SJCRH30 (cell line): ENCODE measurements around the gene RFNG. TPM values are rescaled to one million over a fixed set of nuclear protein-coding genes. Genes with fewer than 3 reads are reported as not detected.

ENCODE experiments used
- DNase-seq, 2 experiments: peaks; one replicate each; pipeline ENCODE4 v3.0.0-alpha.2; 2015 to 2020
- H3K27ac ChIP-seq: fragments of 250-450 bp; sonication (Bioruptor Pico); 2 replicates; pipeline ENCODE4 v1.5.1; 2020; ENCODE audit warnings: mild to moderate bottlenecking, moderate library complexity
- H3K27me3 ChIP-seq: fragments of 250-450 bp; sonication (Bioruptor Pico); 2 replicates; pipeline ENCODE4 v1.5.1; 2020; ENCODE audit warnings: mild to moderate bottlenecking, moderate library complexity
- H3K36me3 ChIP-seq: fragments of 250-450 bp; sonication (Bioruptor Pico); 2 replicates; pipeline ENCODE4 v1.5.1; 2020; ENCODE audit warnings: mild to moderate bottlenecking, moderate library complexity
- H3K4me1 ChIP-seq: fragments of 250-450 bp; sonication (Bioruptor Pico); 2 replicates; pipeline ENCODE4 v1.5.1; 2020; ENCODE audit warnings: mild to moderate bottlenecking, moderate library complexity
- H3K4me3 ChIP-seq: fragments of 250-450 bp; sonication (Bioruptor Pico); 2 replicates; pipeline ENCODE4 v1.5.1; 2020; ENCODE audit warnings: mild to moderate bottlenecking, moderate library complexity
- H3K9me3 ChIP-seq: fragments of 250-450 bp; sonication (Bioruptor Pico); replicated peaks from 2 replicates; pipeline ENCODE4 v1.5.1; 2020; ENCODE audit warnings: mild to moderate bottlenecking, moderate library complexity
- total RNA-seq: library from RNA; depleted of rRNA; stranded (reverse); fragments of >200 nt; shearing (Covaris generic); gene quantifications from 2 replicates; pipeline ENCODE4 v1.2.3, GENCODE V29; 2014; rRNA removed

RFNG gene, protein sequence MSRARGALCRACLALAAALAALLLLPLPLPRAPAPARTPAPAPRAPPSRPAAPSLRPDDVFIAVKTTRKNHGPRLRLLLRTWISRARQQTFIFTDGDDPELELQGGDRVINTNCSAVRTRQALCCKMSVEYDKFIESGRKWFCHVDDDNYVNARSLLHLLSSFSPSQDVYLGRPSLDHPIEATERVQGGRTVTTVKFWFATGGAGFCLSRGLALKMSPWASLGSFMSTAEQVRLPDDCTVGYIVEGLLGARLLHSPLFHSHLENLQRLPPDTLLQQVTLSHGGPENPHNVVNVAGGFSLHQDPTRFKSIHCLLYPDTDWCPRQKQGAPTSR
- 21.8 and 26.5 TPM in 2 replicates for total RNA-seq

DNA sequence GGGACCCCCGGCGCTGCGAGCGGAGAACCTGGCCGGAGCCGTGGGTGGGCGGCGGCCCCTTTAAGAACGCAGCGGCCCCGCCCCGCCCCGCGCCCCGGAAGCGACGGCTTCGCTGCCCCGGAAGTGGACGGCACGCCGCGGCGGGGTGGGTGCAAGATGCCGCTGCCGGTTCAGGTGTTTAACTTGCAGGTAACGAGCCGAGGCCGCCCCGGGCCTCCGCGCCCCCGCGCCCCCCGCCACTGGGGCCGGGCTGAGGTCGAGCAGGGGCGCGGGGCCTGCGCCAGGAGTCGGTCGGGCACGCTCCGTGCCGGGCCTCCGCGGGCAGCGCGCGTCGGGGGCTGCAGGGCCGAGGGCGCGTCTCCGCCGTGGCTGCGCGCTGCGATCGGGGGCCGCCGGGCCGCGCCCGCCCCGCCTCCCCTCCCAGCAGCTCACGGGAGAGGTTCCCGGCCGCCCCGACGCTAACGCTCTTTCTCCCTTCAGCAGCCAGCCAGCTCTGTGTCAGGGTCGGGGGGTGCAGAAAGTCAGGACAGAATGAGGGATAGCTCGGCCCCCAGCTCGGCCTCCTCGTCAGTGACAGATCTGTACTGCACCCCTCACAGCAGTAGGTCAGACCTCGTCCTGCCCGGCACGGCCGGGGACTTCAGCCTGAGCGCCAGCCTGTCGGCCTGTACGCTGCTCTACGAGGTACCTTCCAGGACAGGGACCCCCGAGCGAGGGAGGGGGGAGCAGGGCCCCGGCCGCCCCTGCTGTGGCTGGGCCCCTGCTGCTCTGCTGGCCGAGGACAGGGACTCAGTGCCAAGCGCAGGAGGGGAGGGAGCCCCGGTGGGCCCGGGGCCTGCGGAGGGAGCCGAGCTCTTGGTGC, at the start of gene RFNG, which contains the start of gene GPS1:
Gene RFNG, minus strand, starts transcription at position 36 of the 862 bp plus-strand sequence. CDS start 45 bp downstream, outside the sequence.
Gene GPS1, plus strand, starts transcription at position 123 of the 862 bp plus-strand sequence. Its CDS starts 34 bp downstream, at position 157.
- Histone ChIP-seq H3K4me3 (peak within 1 kb of the TSS; percentile 98), H3K9me3 (no peaks in the 10 kb centered on the region), H3K27ac (no peak within 1 kb of the TSS), H3K36me3 (peaks cover 29% of the 10 kb centered on the region), H3K4me1 (peaks cover 4% of the 10 kb centered on the region; the same call in 1 of the 2 replicates), H3K27me3 (no peaks in the 10 kb centered on the region)
- DNase-seq = peak; percentile 83 to 86

DNA sequence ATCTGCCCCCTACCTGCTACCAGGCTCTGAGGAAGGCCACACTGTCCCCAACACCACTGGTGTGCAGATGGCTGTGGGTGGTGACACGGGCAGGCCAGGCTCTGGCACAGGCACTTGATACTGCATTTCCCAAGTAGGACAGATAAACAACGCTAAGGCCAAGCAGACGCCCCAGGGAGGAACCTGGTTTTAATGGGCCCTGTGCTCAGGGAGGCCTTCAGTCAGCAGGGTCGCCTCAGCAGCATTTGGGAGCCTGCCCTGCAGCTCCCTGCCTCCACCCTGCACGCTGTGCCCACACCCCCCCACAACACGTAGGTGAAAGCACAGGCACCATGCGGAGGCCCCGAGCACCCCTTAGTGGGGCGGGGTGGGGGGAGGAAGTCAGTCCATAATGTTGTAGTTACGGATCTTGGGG, 49.7 kb upstream of the RFNG start:
- H3K36me3 ChIP-seq = peaks cover 4% of the 10 kb centered on the region; the same call in 1 of the 2 replicates
- H3K4me1 ChIP-seq = peaks cover 26% of the 10 kb centered on the region
- H3K9me3 ChIP-seq = no peaks in the 10 kb centered on the region
- no peak overlapping the region for H3K4me3 ChIP-seq
- H3K27me3 ChIP-seq = no peaks in the 10 kb centered on the region
- DNase-seq = no peak
- no peak overlapping the region for H3K27ac ChIP-seq

DNA sequence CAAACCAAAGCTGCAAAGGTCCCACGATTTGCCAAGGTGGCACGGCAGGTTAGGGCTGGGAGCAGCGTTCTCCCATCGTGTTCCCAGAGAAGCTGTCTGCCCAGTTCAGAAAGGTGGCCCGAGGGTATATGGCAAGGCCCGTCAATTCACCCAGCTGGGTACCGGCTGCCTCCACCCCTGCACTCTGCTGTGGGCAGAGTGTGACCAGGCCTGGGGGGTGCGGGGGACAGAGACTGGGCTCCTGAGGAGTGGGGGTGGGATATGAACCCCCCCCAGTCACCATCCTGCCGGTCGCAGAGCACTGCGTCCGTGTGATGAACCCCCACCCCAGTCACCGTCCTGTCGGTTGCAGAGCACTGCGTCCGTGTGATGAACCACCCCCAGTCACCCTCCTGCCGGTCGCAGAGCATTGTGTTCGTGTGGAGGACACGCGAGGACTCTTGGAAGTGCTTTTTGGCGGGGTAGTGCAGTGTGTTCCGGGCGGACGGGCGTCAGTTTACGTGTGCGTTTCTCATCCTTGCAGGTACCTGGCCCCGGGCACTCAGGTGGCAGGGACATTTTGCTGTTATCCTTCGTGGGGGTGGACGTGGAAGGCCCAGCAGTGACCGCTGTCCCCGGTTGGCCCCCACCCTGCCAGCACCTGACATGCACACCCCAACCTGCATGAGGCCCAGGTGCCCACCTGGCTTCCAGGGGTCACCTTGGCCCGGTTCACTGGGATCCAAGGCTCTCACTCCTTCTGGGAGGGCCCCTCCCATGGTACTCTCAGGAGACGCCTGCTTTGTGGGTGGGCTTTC, 49.1 kb upstream of the RFNG start:
- H3K4me3 ChIP-seq = no peak overlapping the region
- H3K4me1 ChIP-seq = peaks cover 22% of the 10 kb centered on the region
- no peaks in the 10 kb centered on the region for H3K9me3 ChIP-seq
- H3K36me3 ChIP-seq = peaks cover 10% of the 10 kb centered on the region
- H3K27me3 ChIP-seq = no peaks in the 10 kb centered on the region
- no peak for DNase-seq
- H3K27ac ChIP-seq = no peak overlapping the region

DNA sequence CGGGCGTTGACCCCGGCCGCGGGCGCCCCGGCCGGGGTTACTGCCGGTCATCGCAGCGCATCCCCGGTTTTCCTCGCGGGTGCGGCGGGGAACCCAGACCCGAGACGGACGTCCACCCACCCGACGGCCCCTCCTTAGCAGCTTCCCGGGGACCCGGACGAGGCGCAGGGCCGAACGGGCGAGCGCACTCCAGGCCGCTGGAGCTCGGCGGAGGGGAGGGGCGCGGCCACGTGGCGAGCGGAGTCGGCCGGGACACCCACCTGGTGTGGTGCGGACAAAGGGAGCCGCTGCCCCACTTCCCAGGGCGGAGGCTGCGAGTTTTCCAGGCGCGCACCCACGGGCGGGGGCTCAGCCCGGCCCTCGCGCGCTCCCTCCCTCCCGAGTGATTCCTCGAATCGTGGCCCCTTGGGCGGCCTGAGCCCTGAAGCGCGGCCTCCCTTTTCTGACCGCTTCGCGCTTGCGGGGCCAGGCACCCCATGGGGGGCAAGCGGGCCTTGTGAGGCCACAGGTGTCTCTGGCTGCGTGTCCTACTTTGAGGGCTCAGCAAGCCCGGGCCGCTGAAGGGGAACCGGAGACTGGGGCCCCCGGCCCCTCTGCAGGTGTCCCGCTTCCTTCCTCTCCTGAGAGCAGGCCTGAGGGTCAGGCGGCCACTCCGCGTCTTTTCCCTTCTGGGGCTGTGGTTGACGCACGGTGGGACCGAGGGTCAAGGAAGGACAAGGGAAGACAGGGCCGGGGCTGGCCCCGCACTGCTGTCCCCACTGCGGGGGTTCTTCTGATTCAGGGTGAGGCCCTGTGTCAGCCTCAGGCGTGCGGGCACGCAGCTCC, 47.5 kb upstream of the RFNG start:
- Histone ChIP-seq H3K9me3 (no peaks in the 10 kb centered on the region), H3K36me3 (peaks cover 23% of the 10 kb centered on the region), H3K27ac (peak overlapping the region; percentile 75), H3K4me1 (peaks cover 14% of the 10 kb centered on the region), H3K4me3 (peak overlapping the region; percentile 77), H3K27me3 (no peaks in the 10 kb centered on the region)
- DNase-seq = no peak

DNA sequence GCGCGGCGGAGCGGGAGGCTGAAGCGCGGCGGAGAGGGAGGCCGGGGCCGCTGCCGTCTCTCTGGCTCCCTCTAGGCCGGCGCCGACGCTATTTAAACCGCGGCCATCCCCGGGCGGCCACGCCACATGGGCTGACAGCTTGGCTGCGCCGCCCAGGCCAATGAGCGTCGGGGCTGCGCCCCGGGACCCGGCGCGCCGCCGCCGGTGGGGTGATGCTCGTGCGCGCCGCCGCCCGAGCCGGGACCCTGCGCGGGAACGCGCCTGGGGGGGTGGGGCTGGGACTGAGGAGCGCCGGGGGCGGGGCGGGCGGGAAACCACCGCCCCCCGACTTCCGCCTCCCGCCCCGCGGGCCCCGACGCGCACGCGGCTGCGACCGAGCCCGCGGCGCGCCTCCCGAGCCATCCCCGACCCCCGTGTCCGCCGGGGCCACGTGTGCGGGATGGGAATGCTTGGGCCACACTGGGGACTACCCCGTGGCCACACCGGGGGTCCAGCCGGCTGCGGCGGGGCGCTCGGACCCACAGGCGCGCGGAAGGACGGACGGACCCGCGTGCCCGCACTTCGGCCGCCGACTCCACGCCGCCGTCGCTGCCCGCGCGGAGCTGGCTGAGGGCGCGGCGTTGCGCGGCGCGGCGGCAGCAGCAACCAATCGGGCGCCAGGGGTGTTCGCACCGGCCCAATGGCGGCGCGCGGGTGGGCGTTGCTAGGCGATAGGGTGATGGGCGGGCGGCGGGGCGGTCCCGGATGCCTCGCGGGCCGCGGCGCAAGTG, 46.7 kb upstream of the RFNG start, which contains the start of gene FASN:
Gene FASN, minus strand, starts transcription at position 68 of the 770 bp plus-strand sequence. CDS start 1,791 bp downstream, outside the sequence.
- Histone ChIP-seq H3K9me3 (no peaks in the 10 kb centered on the region), H3K4me1 (peaks cover 14% of the 10 kb centered on the region), H3K36me3 (peaks cover 30% of the 10 kb centered on the region), H3K27ac (peak within 1 kb of the TSS; percentile 75), H3K4me3 (peak within 1 kb of the TSS; percentile 77), H3K27me3 (no peaks in the 10 kb centered on the region)
- peak; percentile 98 to 99 for DNase-seq

DNA sequence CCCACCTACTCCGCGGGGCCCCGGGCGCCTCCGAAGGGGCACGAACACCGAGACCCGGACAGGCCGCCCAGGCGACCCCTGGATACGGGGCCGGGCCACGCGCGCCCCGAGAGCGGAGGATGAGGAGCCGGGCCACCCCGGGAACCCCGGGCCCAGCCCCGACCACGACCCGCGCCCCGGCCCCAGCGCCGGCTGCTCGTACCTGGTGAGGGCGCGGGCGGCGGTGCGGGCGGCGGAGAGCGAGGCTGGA, 46.2 kb upstream of the RFNG start:
- Histone ChIP-seq H3K27ac (peak overlapping the region; percentile 50; the same call in 1 of the 2 replicates), H3K4me3 (peak overlapping the region; percentile 77), H3K27me3 (no peaks in the 10 kb centered on the region), H3K9me3 (no peaks in the 10 kb centered on the region), H3K36me3 (peaks cover 35% of the 10 kb centered on the region), H3K4me1 (peaks cover 14% of the 10 kb centered on the region)
- DNase-seq = no peak

DNA sequence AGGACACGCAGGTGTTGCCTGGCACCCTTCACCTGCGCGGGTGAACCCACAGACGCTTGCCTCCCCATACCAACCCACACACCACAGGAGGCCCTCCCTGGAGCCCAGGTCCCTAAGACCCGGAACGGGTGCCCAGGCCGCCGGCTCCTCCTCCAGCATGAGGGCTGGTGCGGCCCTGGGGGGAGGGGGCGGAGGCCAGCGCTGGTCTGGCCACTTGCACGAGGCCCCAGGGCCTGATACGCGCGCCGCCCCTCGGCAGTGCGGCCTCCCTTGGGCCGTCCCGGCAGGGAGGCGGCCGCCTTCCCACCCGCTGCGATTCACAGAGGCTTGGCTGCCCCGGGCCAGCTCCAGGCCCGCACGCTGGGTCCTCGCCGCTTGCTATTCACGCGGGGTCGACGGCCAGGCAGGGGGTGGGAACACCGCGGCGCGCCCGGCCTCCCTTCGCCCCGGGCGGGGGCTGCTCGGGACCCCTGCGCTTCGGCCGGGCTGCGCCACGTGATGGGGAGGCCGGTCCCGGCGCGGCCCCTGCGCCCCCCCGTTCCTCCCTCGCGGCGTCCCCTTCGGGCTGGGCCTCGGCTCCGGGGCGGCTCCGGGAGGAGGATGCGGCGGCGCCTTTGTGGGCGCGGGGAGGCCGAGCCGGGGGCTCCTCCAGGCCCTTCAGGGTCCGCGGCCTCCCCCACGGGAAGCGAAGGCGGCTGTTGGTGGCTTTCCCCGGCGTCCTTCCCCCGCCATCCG, 45.7 kb upstream of the RFNG start:
- H3K27ac ChIP-seq = peak overlapping the region; percentile 50; the same call in 1 of the 2 replicates

DNA sequence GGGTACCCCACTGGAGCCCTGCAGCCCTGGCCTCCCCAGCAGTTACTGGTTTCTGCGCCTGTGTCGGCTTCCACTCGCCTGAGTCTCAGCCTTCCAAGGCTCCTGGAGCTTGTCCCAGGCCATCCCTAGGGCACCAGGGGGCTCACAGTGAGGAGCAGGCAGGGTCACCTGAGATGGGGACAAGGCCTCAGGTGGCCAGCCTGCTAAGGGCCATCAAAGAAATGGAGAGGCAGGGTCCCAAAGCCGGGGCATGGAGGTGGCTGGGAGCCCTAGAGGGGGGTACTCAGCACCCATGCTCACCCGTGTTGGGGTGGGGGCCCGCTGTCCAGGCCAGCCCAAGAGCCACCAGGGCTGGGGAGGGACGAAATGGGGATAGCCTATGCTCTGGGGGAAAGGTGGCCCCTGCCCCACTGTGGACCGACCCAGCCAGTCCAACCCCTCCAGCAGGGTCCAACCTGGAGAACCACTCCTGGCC, 45.1 kb upstream of the RFNG start:
- DNase-seq = no peak
- Histone ChIP-seq H3K9me3 (no peaks in the 10 kb centered on the region), H3K27ac (no peak overlapping the region; the same call in 1 of the 2 replicates), H3K4me3 (peak overlapping the region; percentile 77), H3K27me3 (no peaks in the 10 kb centered on the region), H3K36me3 (peaks cover 46% of the 10 kb centered on the region), H3K4me1 (peaks cover 14% of the 10 kb centered on the region)

More for the DNA sequence above, 45.7 kb upstream of the RFNG start:
- Histone ChIP-seq H3K9me3 (no peaks in the 10 kb centered on the region), H3K4me3 (peak overlapping the region; percentile 77), H3K36me3 (peaks cover 40% of the 10 kb centered on the region), H3K27me3 (no peaks in the 10 kb centered on the region), H3K4me1 (peaks cover 14% of the 10 kb centered on the region)
- DNase-seq = peak; percentile 78 to 83

DNA sequence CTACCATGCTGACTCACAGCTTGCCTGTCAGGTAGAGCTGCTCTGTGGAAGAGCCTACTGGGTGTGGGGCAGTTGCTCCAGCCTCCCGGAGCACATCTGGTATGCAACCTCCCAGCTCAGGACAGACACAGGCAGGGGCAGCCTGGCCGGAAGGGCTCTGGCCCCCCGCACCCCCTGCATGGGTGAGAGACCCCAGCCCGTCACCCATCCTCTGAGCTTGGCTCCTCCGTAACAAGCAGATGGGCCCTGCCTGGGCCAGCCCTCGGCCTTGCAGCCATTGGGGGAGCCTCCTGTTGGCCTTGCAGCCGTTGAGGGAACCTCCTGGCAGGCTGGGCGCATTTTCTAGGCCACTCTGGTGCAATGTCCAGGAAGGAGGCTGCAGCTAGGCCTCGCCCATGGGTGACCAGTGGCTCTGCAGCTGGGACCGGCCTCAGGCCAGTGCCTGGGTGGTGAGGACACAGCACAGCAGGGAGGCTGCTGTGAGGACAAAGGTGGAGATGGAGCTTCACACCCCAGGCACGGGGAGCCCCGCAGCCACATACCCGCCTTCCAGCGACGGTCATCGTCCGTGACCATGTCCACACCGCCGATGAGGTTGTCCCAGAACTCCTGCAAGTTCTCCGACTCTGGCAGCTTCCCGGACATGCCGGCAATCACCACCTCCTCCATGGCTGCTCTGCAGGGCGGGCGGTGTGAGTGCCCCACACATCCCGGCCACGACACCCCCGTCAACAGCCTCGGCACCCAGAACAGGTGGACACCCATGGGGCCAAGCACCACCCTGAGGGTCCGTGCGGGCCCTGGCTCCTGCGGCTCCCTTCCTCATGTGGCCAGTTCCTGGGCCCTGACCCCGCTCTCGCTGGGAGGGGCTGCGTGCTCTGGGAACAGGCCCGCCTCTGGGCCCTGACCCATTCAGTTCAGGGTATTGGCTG, 44.4 kb upstream of the RFNG start:
- peaks cover 53% of the 10 kb centered on the region for H3K36me3 ChIP-seq
- H3K4me1 ChIP-seq = peaks cover 14% of the 10 kb centered on the region
- H3K27ac ChIP-seq = no peak overlapping the region
- DNase-seq = no peak
- peak overlapping the region; percentile 77 for H3K4me3 ChIP-seq
- H3K27me3 ChIP-seq = no peaks in the 10 kb centered on the region
- no peaks in the 10 kb centered on the region for H3K9me3 ChIP-seq

DNA sequence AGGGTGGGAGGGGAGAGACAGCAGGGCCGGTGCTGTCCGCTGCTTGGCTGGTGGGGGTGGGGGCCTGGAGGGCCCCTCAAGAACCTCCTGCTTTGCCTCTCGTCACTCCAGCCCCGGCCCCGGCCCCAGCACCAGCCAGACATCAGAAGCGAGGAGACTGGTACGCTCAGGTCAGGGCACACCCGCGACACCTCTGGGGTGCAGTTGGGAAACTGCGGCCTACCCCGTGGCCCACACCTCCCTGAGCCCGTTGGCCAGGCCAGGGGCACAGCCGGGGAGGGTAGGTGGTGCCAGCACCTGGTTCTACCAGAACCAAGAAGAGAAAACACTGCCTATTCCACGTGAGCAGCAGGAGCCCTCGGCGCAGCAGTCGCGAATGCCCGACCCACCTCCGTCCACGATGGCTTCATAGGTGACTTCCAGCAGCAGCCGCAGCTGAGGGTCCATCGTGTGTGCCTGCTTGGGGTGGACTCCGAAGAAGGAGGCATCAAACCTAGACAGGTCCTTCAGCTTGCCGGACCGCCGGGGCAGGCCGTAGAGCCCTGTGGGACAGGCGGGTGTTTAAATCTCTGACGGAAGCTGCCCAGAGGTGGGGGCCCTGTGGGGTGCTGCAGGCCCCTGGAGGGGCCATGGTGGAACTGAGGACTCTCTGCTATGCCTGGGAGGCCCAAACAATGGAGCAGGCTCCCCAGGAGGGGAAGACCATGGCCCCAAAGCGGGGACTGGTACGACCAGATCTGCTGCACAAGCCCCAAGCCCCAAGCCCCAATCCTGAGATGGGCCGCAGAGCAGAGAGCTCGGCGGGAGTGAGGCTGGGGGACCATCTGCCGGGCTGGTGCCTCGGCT, 43.5 kb upstream of the RFNG start:
- H3K36me3 ChIP-seq = peaks cover 62% of the 10 kb centered on the region

More for the DNA sequence above, 43.5 kb upstream of the RFNG start:
- H3K4me1 ChIP-seq = peaks cover 13% of the 10 kb centered on the region
- H3K4me3 ChIP-seq = no peak overlapping the region
- no peaks in the 10 kb centered on the region for H3K27me3 ChIP-seq
- DNase-seq = no peak
- H3K9me3 ChIP-seq = no peaks in the 10 kb centered on the region
- H3K27ac ChIP-seq = no peak overlapping the region
